HK-2 (cell line): ENCODE measurements around the gene TBL2.
"Not testable (repeated sequence)": the region's sequence is repeated elsewhere in the genome, so short reads cannot be mapped to it uniquely, and the experiment has no call there.

Source experiments
- DNase-seq: peaks from one replicate; pipeline ENCODE4 v3.0.0-alpha.2; 2018; ENCODE audit not compliant: unreplicated experiment

Gene TBL2

DNA sequence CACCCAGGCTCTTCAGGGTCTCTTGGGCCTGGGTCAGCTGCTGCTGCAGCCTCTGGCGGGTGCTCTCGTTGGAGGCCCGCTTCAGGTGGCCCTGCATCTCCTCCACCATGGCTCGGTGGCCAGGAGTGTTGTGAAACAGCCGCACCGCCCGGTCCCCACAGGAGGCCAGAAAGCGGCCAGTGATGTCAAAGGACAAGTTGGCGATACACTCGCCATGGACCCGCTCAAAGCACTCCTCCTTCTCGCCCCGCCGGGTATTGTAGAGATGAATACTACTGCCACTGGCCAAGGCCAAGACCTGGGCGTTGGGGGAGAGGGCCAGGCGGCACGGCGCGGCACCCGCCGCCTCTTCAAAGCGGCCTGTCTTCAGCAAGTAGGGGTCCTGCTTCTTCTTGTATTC, 7.9 kb downstream of the TBL2 start:
- DNase-seq: no peak

DNA sequence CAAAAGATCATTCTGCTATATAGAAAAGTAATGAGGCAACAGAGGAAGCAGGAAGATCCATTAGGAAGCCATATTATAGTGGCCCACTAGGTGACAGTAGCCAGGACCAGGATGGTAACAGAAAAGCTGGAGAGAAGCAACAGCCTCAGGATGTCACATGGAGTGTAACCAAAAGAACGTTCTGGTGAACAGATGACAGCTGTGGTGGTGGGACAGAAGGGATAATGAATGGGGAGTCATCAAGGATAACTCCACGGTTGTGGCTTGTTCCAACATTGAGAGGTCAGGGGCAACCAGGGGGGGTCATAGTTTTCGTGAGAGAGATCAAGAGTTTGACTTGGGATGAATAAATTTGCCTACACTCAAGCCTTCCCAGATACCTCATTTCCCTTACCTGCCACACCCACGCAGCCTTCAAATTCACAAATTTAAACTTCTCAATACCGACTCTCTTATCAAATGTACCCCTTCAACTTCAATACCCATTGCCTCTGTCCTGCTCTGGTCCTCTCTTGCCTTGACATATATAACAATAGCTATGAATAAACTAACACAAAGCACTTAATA, 9.3 kb downstream of the TBL2 start:
- no peak for DNase-seq

DNA sequence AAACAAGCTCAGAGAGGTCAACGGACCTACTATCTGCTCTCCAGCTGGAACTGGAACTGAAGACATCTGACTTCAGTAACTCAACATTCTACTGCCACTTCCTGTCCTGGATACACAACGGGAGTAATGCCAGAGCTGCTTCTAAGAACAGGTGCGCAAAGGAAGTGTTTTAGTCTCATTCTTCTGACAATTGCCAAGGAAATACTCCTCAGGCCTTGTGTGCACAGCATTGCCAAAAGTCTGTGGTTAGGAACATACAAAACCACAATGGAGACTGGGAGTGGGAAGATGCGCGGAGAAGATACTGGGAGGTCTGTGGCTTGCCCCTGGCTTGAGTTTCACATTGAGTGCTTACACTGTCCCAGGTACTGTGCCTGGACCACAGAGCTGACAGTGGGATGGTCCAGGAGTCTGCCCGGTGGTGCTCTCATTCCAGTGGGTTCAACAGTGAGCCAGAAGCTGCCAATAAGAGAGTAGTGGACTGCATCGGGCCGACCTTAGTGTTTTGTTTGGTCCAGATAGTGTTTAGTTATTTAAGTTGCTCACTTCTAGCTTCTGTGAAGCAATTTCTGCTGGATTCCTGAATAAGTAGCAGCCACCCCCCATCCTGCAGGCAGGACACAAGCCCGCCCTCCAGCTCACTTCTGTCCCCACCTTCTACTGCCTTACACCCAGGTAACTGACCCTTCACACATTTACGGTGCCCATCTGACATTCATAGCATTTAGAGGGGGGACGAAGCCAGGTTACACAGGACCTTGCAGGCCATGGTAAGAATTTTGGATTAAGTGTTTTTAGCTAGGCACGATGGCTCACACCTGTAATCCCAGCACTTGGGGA, 10.3 kb downstream of the TBL2 start:
- DNase-seq: no peak

DNA sequence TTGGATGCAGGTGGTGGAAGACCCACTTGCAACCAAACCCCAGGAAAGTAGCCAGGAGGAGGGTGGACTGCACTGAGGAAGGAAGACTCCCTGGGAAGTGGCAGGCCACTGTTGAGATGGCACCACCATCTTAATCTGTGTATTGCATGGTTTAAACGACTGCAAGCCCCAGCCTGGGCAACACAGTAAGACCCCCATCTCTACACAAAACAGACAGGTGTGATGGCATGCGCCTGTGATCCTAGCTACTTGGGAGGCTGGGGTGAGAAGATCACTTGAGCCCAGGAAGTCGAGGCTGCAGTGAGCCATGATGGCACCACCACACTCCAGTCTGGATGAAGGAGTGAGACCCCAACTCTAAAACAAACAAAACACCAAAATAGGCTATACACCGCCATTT, 11.2 kb downstream of the TBL2 start:
- DNase-seq: no peak

DNA sequence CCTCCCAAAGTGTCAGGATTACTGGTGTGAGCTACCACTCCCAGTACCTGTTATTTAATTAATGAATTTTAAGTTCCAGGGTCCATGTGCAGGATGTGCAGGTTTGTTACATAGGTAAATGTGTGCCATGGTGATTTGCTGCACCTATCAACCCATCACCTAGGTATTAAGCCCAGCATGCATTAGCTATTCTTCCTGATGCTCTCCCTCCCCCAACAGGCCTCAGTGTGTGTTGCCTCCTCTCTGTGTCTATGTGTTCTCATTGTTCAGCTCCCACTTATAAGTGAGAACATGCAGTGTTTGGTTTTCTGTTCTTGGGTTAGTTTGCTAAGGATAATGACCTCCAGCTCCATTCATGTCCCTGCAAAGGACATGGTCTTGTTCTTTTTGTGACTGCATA, 11.9 kb downstream of the TBL2 start:
- DNase-seq: not testable (repeated sequence)

DNA sequence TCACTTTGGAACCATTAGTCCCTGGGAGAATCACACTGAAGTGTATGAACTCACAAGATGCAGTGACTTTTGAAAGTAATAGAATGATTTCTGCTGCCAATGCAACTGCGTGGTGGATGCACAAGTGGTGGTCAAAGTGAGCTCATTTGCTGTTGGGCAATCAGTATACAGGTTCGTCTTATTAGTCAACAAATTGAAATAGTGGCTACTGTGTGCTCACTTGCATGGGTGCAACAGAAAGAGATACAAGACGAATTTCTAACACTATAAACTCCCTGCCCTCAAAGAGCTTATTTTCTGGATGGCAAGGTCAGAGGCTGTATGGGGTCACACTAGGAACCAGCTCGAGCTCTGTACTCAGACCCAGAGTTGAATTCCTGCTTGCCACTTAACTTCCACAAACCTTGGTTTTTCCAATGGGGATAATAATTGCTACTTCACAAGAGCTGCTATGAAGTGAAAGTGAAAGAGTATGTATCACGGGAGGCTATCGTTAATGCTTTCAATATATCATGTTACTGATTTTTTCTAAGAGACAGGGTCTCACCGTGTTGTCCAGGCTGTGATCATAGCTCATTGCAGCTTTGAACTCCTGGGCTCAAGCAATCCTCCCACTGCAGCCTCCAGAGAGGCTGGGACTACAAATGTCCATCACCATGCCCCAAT, 12.6 kb downstream of the TBL2 start:
- no peak for DNase-seq

DNA sequence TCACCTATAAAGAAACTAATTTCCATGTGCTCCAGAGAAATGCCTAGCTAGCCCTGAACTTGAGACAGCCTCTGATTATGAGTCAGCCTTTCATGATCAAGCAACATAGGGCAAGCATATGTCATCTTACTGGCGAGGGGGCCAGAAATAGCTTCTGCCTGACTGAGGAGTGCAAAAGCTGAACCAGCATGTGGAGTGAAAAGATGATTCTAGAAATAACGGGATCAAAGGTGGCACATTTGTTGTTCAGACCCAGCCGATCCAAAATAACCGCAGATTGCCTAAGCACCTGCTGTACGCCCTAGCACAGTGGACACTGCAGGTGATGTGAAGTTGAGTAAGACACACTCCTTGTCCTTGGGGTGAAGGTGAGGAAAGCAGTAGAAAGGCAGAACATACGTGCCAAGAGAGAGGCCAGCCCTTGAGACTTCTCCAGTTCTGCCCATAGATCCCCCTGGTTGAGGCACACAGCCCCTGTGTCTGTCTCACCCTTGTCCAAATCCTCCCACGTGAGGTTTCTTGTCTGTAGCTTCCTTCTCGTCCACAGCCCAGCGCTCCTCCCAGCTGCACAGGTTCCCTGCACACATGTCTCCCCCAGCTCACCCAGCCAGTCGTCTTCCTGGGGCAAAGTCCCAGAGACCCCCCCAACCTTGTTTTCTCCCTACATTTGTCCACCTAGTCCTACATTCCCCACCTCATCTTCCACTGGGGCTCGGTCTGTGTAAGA, 18.1 kb downstream of the TBL2 start:
- DNase-seq: no peak

DNA sequence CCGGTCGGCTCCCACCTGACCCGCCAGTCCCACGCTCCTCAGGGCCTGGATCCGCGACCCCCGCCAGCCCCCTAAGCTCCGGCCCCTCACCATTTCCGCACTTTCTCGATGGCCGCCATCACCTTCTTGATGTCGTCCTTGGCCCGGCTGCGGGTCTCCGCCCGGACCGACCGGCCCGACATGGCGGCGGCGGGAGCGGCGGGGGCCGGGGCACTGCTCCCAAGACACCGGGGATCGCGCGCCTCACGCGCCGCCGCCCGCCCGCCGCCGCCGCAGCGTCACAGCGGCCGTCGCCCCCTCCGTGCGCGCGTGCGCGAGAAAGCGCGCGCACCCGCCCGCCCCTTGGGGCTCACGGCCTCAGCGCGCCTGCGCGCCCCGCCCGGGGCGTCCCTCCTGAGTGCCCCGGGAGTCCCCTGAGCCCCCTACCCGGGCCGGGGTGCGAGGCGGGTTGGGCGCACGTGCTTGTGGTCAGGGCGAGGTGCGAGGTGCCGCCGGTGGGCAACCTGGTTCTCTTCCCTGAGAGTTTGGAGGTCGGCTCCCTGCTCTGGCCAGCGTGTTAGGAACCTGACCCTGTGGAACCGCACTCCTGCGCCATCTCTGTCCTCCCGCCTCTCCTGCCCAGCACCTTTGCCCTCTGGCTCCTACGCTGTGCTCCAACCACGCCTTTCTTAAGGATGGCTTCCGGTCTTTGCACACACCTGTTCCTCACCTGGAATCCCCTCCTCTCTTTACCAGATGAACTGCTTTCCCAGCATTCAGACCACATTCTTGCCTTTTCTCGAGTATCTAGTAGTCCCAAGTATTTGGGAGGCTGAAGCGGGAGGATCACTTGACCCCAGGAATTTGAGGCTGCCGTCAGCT, 20.8 kb downstream of the TBL2 start, which contains the start of gene BCL7B:
Gene BCL7B, minus strand, starts transcription at position 294 of the 861 bp plus-strand sequence. Its CDS starts 112 bp downstream, at position 182.
- peak; percentile 62 for DNase-seq

DNA sequence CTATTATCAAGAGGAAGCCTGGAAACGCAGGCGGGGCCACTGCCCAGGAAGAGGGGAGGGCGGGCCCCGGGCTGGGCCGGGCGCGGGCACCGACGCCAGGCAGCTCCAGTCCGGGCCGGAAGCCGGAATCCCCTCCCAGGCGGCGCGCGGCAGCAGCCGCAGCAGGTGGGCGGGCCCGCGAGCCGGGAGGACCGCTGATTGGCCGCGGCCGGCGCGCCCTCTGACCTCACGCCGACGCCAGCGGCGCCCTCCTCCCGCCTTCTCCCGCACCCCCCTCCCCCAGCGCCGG, 21.3 kb downstream of the TBL2 start:
- DNase-seq: peak; percentile 95

DNA sequence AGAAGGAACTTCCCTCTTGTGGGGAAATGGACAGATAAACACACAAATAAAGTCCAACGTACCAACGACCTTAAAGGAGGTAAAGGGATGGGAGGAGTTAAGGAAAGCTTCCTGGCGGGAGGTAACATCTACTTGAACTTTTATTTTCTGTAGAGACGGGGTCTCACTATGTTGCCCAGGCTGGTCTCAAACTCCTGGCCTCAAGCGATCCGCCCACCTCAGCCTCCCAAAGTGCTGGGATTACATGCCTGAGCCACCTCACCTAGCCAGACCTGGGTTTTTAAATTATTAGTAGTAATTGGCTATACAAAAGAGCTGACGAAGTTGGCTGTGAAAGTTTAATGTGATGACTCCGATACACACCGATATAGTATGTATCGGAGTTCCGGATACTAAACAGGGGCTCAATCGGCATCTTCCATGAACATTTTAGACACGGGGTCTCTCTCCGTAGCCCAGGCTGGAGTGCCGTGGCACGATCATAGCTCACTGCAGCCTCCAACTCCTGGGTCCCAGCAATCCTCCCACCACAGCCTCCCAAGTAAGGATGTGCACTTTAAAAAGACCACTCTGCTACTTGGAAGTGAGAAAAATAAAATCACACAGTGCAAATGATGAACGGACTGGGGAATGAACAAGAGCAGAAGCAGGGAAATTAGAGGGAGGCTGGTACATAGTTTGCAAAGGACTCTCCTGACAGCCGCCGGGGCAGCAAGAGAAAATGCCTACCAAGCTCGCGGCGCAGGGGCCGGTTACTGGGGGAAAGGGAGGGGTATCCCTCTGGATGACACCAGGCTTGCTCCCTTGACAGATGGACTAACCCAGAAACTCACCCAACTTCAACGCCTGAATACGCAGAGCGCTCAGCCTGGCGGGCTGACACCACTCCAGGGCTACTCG, 21.9 kb downstream of the TBL2 start:
- no peak for DNase-seq

DNA sequence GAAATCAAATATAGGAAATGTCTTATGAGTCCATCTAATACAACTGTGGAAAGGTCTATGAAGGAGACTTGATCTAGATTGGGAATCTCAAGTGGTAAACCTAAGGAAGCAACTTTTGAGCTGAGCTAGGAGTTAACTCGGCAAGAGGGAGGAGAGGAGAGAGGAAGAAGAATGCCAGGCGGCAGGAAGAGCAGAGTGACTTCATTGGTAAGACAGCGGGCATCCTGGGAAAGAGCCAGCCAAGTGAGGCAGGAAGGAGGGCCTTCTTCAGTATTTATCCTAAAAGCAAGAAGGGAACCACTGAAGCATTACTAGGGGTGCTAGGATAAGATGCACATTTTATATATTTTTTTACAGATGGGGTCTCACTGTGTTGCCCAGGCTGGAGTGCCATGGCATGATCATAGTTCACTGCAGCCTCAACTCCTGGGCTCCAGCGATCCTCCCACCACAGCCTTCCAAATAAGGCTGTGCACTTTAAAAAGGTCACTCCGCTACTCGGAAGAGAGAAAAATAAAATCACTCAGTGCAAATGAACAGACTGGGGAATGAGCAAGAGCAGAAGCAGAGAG, 22.9 kb downstream of the TBL2 start:
- peak; percentile 37 for DNase-seq

DNA sequence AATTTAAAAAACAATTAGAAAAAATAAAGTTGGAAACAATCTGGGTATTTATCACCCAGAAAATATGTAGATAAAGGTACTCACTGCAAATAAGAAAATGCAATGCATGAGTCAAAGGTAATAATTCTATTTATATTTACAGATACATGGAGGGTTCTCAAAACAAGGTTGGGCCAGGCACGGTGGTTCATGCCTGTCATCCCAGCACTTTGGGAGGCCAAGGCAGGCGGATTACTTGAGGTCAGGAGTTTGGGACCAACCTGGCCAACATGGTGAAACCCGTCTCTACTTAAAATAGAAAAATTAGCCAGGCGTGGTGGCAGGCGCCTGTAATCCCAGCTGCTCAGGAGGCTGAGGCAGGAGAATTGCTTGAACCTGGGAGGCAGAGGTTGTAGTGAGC, 28.3 kb downstream of the TBL2 start:
- not testable (repeated sequence) for DNase-seq

DNA sequence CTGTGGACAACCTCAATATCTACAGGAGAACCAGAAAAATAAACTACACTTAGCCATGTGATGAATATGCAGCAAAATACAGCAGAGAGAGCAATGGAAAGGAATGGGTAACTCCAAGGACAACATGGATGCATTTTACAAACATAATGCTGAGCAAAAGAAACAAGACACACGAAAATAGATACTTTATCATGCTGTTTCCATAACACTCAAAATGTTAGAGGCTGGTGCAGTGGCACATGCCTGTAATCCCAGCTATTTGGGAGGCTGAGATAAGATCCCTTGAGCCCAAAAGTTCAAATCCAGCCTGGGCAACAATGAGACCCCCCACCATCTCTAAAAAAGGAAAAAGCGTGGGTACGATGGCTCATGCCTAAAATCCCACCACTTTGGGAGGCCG, 29.2 kb downstream of the TBL2 start:
- no peak for DNase-seq

DNA sequence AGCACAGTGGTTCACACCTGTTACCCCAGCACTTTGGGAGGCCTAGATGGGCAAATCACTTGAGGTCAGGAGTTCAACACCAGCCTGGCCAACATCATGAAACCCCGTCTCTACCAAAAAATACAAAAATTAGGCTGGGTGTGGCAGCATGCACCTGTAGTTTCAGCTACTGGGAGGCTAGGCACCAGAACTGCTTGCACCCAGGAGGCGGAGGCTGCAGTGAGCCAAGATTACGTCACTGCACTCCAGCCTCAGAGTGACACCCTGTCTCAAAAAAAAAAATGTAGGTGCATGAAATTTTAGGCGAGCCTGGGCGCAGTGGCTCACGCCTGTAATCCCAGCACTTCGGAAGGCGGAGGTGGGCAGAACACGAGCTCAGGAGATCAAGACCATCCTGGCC, 30.5 kb downstream of the TBL2 start:
- DNase-seq: no peak

DNA sequence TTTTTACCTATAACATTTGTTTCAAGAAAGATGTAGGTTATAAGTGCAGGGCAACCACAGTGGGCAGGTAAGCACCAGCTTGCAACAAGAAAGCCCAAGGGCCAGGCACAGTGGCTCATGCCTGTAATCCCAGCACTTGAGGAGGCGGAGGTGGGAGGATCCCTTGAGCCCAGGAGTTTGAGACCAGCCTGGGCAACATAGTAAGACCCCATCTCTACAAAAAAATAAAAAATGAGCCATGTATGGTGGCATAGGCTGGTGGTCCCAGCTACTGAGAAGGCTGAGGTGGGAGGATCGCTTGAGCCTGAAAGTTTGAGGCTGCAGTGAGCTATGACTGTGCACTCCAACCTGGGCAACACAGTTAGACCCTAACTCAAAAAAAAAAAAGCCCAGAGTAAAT, 33.7 kb downstream of the TBL2 start:
- no peak for DNase-seq

DNA sequence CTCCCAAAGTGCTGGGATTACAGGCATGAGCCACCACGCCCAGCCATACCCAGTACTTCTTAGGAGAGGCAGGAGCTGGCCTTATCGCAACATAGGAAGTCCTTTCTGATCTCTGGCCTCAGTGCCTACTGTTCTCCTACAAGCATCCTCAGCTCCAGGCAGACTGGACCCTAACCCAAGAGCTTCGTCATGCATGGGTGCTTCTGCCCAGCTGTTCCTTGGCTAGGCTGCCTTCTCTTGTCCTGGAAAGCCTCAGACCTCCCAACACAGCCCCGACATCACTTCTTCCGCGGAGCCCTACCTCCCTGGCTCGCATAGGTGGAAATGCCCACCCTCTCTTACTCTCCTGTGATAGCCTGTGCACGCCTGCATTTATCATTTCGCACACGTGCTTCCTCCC, 36.7 kb downstream of the TBL2 start:
- no peak for DNase-seq

DNA sequence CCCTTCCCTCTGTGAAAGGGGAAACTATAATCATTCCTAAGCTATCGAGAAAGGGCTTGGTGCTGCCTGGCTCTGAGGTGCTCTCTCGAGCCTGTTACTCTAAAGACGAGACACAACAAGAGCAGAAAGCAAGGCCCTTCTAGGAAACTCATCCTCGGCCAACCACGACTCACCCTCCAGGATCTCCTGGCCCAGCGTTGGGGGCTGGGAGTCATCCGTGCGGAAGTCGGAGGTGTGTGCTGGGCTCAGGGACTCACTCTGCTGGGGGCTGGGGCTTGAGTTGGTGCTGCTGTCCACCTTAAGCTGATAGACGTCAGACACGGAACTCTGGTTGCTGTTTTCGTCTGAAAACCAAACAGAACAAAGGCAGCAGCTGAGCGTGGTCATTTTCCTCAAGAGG, 38.7 kb downstream of the TBL2 start:
- peak; percentile 45 for DNase-seq

DNA sequence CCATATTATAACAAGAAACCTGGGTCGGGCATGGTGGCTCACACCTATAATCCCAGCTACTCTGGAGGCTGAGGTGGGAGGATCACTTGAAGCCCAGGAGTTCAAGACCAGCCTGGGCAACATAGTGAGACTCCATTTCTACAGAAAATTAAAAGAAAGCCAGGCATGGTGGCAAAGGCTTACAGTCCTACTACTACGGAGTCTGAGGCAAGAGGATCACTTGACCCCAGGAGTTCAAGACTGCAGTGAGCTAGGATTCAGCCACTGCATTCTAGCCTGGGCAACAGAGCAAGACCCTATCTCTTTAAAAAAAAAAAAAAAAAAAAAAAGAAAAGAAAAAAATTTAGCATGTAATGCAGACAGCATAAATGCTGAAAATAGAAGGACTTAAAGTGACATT, 39.9 kb downstream of the TBL2 start:
- DNase-seq: not testable (repeated sequence)

DNA sequence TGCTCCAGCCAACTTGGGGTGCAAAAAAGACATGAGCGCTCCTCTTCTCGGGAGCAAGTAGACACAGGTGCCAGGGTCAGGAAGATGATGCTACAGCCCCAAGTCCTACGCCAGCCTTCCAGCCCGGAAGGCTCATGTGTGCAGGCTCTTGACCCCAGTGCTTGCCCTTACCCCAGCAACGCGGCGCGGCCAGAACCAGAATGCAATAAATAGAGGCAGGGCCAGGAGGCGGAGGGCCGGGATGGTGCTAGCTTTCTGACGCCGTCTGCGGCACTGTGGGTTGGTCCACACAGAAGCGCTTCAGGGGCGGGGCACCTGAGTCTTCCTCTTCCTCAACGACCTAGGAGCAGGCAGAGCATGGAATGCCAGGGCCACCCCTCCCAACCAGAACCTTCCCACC, 41.3 kb downstream of the TBL2 start:
- DNase-seq: no peak

DNA sequence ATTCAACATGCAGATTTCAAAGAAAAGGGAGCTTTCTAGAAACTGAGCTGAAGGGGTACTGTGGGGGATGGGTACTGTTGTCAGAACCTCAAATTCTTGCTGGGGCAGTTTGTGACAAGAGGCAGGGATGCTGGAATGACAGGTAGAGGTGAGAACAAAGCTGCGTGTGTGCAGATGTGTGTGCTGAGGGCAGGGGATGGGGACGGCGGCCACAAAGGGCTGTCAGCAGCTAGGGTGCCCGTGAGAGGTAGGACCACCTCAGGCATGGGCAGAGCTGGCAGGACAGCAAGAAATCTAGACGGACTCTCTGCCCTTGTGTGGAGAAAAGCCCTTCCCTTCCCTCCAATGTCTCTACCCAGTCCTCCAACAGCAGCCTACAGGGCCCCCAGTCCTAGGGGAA, 41.9 kb downstream of the TBL2 start:
- no peak for DNase-seq
